Suprapubic skin (tissue), 3 donors: ENCODE results near the gene TTC6.

Experiments
- CTCF ChIP-seq, 2 donors: fragments of 200-600 bp in 1 of 2; fragments of 450-650 bp in 1 of 2; sonication (generic) in 1 of 2; IDR thresholded peaks; one replicate each; pipeline ENCODE4 v1.5.1; 2016 to 2019; ENCODE audit warnings: antibody characterized with exemption in 2 of 2, mild to moderate bottlenecking in 1 of 2, moderate library complexity in 1 of 2
- EP300 ChIP-seq: sonication (generic); formaldehyde crosslinking; IDR thresholded peaks from one replicate; pipeline ENCODE4 v1.6.1; 2017; ENCODE audit warnings: antibody characterized with exemption

- TF ChIP-seq CTCF (IDR thresholded peaks at IDR 0.05), result no peak
- no peak for TF ChIP-seq EP300
These were observed 48.3 kb downstream of the TTC6 start for GRCh38 chr14:37643701-37644100.
